IPS DF 4.7 (cell line): ENCODE measurements around the gene KMT2C.
"Not testable (repeated sequence)": the region's sequence is repeated elsewhere in the genome, so short reads cannot be mapped to it uniquely, and the experiment has no call there.

Experiments used
- DNase-seq: peaks from one replicate; pipeline ENCODE4 v3.0.0-alpha.2; 2013; ENCODE audit warnings: low spot score; ENCODE audit errors: extremely low read depth

KMT2C gene

DNA sequence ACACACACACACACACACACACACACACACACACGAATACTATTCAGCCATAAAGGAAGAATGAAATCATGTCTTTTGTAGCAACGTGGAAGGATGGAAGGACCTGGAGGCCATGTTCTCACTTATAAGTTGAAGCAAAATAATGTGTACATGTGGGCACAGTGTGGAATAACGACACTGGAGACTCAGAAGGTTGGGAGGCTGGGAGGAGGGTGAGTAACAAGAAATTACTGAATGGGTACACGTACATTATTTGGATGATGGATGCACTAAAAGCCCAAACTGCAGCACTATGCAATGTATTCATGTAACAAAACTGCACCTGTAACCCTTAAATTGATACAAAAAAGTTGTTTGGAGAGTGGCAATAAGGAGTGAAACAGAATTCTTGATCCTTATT, 32.1 kb downstream of the KMT2C start:
- DNase-seq: no peak

DNA sequence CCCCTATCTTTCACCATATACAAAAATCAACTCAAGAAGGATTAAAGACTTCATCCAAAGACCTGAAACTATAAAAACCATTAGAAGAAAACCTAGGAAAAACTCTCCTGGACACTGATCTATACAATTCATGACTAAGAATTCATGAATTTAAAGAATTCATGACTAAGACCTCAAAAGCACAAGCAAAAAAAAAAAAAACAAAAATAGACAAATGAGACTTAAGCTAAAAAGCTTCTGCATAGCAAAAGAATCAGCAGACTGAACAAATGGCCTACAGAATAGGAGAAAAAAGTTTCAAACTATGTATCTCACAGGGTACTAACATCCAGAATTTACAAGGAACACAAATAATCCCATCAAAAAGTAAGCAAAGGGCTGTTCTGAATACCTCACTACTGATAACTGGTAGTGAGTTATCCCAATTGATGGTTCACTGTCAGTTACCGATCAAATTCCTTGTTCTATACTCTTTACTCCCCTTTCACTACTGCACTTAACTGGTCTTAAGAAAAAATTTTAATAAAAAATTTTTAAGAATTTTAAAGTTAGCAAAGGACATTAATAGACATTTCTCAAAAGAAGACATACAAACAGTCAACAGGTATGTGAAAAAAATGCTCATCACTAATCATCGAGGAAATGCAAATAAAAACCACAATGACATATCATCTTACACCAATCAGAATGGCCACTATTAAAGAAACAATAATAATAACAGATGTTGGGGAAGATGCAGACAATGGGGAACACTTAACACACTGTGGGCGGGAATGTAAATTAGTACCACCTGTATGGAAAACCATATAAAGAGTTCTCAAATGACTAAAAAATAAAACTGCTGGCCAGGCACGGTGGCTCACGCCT, 33.2 kb downstream of the KMT2C start:
- DNase-seq: no peak

DNA sequence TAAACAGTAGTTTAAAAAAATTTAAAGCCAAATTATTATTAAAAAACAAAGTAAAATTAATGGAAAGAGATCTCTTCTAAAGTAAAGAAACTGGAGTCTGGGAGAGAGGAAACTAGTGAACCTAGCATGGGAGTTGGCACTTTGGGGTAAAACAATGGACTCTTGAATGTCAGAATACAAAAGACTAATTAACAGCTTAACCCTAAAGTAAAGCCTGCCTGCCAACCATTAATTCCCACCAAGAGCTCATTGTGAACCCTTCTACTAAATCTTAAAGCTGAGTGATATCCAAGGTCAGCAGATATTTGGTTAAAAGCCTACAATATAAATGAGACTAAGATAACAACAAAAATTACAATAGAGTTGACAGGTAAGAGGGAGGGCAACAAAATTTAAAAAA, 36.5 kb downstream of the KMT2C start:
- no peak for DNase-seq

DNA sequence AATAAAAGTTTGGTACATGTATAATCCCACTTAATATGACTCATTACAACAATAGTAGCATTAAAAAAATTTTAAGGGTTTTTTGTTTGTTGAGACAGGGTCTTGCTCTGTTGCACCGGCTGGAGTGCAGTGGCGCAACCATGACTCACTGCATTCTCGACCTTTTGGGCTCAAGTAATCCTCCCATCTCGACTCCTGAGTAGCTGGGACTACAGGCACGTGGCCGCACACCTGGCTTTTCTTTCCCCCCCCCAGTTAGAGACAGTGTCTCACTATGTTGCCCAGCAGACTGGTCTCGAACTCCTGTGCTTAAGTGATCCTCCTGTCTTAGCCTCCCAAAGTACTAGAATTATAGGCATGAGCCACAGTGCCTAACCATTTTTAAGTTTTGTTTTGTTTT, 40.7 kb downstream of the KMT2C start:
- DNase-seq: no peak

DNA sequence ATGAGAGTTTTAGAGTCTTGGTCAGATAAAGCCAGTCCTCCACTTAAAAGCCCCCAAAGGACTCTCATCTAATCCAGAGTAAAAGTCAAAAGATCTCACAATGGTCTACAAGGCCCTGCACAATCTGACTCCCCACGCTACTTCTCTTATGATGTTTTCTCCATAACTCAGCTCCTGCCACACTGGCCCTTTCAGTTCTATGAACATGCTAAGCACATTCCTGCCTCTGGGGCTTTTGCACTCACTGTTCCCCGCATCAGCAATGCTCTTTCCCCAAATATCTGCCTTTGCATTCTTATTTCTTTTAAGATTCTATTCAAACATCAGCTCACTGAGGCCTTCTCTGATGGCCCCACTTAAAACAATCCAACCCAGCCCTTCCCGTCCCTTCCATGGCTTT, 41.6 kb downstream of the KMT2C start:
- DNase-seq: not testable (repeated sequence)

DNA sequence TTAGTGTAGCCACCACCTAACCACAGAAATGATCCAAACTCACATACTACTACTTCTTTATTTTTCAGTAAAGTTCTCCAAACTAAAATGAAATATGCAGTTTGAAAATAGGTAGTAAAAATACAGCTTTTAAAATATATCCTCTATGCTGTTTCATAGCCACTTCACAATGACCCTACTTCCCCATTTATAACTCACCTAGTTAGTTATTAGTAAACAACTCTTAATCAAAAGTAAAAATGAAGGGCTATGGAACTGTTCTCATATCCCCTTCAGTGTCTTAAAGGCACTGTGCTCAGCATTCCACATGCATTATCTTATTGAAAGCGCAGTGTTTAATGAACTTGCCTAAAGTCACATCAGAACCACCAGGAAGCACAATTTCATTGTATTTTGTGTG, 43.5 kb downstream of the KMT2C start:
- DNase-seq: no peak

DNA sequence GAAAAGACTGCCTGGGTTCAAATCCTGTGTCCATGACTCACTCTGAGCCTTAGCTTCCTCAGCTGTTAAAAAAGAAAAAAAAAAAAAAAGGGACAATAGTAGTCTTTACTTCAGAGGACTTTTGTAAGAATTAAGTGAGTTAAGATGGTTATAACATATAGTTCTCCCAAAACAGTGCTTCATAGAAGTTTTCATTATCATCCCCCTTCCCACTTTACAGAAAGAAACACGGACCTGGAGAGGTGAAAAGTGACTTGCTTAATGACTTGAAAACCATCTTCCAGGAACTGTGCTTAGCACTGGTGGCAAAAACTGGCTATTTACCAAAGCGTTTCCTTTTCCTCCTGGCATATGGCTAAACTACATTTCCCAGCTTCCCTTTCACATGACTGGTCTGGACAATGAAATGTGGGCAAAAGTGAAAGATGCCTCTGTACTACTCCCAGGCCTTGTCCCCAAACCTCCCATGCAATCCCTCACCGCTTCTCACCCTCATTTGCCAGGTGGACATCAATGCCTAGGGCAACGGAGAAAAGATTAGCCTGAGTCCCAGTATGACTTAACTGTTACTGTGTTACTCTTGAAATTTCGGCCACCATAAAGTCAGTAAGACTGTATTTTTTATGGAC, 49.6 kb downstream of the KMT2C start:
- not testable (repeated sequence) for DNase-seq

DNA sequence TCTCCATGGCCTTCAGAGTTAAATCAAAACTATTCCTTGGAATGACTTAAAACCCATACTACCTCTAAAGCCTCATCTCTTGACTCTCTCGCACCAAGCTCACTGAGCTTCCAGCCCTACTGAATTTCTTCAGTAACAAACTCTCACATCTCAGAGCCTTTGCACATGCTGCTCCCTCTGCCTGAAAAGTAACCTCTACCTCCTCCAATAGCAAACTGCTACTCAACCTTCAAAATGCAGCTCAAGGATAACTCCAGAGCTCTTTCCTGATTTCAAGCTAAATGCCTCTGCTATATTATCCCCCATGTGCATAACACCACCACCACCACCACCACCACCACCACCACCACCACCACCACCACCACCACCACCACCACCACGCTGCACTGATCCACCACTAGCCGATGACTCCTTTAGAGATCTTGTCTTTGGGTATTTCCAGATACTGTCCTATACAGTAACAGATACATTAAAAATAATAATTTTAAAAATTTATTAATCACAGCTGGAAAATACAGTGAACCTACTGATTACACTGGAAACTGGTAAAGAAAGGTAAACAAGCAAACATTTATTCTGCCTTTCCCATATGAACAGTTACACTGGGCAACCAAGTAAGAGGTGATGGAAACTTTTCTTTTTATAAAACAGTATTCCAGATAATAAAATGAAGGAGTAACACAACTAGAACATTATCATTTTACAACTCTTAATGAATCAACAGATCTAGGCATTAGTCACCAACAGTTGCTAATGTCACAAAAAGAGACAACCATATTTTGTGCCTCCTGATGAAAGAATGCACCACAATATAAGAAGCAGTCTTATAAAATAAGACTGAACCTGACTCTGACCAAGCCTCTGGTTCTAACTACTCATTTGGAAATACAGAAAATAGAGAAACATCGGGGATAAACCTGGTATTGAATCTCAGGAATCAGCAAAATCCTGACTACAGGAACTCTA, 51.3 kb downstream of the KMT2C start:
- DNase-seq: not testable (repeated sequence)

DNA sequence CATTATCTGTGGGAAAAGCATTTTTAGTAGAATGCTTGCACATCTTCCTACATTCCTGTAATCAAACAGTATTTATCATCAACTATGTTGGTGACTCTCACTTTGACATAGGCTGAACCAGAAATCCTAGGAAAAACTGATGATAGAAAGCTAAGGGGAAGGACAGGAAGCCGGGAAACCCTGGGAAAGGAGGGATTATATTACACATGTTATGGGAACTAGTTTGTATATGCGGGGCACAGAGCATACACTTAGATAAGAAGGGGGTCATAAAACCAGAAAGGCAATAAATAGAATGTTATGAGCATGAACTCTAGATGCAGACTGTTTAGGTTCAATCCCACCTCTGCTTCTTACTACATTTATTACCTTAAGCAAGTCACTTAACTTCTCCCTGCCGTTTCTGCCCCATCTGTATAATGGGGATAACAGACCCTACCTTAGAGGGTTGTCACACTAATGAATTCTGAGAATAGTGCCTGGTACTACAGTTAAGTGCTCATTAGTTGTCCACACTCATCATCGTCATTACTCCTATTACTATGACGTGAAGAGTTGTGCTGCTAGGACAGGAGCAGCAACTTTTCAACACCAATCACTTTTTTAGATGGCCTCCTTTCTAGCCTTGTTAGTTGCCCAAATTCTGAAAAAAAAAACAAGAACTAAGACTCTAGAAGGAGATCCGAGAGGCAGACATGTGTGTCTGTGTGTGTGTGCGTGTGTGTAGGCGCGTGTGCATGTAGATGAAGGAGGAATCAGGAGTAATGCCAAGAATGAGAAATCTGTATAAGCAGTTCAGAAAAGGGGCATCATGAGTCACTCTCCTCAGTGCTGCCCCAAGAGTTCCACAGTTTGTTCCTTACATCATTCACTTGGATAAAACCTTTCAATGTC, 52.2 kb downstream of the KMT2C start:
- DNase-seq: no peak

DNA sequence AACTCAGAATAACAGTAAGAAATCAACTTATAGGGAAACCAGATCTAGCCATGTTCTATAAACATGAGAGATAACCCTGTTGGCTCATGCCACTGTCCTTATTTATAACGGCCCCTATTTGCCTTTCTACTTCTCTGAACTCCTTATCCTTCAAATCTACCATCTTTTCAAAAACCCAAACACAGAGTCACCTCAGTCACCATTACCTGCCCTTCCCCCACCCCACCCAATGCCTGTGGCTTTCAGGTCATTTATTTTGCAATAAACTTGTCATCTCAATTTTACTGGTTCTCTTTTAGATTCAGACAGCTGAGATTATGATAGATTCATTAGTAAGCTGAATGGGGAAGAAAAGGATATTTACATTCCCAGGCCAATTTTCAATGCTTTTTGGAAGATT, 53.6 kb downstream of the KMT2C start:
- DNase-seq: no peak

DNA sequence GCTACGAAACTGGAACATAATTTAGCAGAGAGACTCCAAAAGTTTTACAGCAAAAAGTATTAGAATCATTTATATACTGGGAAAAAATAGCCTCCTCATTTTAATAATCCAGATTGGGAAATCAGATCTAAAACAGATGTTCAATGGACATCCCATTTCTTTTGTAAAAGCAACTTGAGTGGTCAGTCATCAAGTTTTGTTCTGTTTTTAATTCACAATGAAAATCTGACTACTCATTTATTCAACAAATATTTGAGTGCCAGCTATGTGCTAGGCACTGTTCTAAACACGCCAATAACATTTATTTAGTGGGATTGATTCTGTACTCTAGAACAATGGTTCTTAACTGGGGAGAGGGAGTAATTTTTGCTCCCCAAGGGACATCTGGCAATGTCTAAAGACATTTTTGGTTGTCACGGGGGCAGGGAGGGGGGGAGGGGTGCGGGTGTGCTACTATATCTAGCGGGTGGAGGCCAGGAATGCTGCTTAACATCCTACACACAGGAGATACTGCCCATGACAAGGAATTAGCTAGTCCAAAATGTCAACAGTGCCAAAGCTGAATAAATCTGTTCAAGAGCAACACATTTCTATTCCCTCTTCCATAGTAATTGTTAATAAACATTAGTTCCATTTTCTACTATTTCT, 54.7 kb downstream of the KMT2C start:
- DNase-seq: not testable (repeated sequence)

DNA sequence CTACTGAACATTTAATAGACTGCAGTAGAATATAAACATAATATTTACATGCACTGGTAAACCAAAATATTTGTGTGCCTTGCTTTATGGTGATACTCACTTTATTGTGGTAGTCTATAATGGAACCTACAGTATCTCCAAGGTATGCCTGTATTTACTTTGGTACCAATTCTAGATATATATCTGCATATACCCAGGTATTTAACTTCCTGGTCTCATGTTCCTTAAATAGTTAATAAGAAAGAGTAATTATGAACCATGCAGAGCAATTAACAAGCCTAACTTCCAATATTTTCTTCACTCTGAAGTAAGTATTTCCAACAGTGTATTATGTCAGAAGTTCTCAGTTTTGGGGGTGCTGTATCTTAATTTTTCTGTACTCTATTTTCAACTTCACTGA, 57.3 kb downstream of the KMT2C start:
- DNase-seq: not testable (repeated sequence)

DNA sequence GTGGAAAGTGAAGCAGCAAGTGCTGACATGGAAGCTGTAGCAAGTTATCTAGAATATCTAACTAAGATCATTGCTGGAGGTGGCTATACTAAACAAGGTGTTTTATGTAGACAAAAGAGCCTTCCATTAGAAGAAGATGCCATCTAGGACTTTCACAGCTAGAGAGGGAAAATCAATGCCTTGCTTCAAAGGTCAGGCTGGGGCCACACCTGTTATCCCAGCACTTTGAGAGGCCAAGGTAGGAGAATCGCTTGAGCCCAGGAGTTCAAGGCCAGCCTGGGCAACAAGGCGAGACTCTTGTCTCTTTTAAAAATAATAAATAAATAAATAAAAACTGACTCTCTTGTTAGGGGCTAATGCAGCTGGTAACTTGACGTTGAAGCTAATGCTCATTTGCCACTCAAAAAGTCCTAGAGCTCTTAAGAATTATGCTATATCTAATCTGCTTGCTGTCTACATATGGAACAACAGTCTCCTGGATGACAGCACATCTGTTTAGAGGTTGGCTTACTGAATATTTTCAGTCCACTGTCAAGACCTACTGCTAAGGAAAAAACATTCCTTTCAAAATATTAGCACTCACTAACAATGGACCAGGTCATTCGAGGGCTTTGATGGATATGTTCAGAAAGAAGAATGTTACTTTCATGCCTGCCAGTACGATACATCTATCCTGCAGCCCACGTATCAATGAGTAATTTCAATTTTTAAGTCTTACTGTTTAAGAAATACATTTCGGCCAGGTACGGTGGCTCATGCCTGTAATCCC, 58.9 kb downstream of the KMT2C start:
- DNase-seq: not testable (repeated sequence)

DNA sequence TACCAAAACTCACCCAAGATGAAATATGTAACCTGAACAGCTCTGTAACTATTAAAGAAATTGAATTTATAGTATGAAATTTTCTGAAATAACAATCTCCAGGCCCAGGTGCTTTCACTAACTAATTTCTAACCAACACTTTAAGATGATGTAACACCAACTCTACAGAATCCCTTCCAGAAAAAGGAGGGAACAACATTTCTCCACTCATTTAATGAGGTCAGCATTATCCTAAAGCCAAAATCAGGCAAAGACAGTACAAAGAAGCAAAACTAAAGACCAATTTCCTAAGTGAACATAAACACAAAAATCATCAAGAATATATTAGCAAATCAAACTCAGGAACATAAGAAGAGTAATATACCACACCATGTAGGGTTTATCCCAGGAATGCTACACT, 65.5 kb downstream of the KMT2C start:
- DNase-seq: no peak

DNA sequence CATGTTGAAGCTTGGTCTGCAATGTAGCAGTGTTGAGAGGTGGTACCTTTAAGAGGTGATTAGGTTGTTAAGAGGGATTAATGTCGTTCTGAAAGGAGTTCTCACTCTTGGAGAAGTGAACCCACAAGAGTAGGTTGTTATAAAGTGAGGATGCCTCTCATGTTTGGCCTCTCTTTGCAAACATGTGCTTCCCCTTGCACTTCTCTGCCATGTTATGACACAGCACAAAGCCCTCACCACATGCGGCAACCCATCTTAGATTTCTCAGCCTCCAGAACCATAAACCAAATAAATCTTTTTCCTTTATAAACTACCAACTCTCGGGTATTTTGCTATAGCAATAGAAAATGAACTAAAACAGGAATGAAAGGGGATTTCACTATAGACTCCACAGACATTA, 66.3 kb downstream of the KMT2C start:
- no peak for DNase-seq

DNA sequence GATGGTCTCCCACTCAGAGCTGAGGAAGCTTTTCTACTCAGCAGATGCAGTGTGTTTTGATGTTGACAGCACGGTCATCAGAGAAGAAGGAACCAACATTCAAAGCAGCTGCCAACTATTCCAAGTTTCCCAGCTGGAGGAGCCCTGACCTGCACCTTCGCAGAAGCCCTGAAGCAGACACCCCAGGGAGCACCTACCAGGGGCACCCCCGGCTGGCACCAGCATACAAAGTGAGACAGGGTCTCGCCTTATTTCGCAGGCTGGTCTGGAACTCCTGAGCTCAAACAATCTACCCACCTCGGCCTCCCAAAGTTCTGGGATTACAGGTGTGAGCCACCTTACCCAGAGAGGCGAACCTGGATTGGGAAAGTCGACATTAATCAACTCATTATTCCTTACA, 68.6 kb downstream of the KMT2C start:
- DNase-seq: no peak

DNA sequence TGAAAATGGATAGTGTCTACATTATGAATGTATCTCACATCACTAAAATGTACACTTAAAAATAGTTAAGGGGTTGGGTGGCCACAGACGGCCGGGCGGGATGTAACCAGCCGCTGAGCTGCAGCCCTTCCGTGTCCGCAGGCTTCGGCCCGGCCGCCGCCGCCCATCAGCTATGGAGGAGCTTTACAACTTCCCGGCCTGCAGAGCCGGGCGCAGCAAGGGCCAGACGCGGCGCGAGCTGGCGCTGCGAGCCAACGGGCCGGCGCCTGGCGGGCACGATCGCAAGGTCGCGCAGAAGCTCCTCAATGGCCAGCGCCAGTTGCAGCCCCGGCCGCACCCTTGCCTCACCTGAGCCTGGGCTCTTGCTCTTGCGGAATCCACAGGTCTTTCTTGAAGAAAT, 69.1 kb downstream of the KMT2C start:
- DNase-seq: no peak

DNA sequence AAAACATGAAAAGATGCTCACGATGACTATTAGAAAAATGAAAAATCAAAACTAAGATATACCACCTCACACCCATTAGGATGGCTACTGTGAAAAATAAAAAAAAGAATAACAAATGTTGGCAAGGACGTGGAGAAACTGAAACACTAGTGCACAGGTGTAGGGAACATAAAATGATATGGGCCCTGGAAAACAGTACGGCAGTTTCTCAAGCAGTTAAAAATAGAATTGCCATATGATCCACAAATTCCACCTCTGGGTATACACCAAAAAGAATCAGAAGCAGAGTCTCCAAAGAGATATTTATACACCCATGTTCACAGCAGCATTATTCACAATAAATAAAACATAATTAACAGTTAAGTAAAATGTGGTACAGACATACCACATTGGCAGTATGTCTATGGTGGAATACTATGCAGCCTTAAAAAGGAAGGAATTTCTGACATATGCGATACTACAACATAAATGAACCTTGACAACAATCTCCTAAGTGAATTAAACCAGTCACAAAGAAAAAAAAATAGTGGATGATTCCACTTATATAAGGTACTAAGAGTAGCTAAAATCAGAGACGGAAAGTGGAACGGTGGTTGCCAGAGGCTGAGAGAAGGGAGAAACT, 69.7 kb downstream of the KMT2C start:
- DNase-seq: no peak

DNA sequence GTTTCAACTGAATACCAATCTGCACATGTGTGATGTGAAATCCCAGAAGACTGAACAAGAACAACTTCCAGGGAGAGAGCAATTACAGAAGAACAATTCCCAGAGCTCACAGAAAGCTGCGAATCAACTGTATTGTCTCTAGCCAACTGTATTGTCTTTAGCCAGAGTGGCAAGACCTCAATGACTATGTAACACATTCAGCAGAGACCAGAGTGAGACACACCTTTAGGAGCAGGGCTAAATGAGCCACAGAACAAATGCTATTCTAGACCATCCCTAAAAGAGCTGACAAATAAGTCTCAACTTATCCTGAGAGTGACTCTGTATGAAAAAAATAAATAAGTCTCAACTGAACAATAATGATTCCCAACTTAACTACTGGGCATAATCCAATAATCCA, 72.0 kb downstream of the KMT2C start:
- DNase-seq: no peak
